GM19328 (cell line): Measurements from ENCODE around the gene CSF1R.
"Not testable (repeated sequence)": the region's sequence is repeated elsewhere in the genome, so short reads cannot be mapped to it uniquely, and the experiment has no call there.

ENCODE experiments used
- ATAC-seq: cut with Tn5 transposase; IDR thresholded peaks from one replicate; pipeline ENCODE4 v1.9.1; 2021; ENCODE audit warnings: mild to moderate bottlenecking, moderate library complexity; ENCODE audit not compliant: unreplicated experiment

The CSF1R gene

GRCh38 chr5:150105928-150106615 lies 19.7 kb upstream of the CSF1R start:
- no peak for ATAC-seq

- no peak for ATAC-seq
These were observed 18.2 kb upstream of the CSF1R start for GRCh38 chr5:150104550-150104870.

- no peak for ATAC-seq
These were observed 17.6 kb upstream of the CSF1R start for GRCh38 chr5:150103678-150104549.

GRCh38 chr5:150101023-150101422 lies 14.7 kb upstream of the CSF1R start:
- ATAC-seq: no peak

- ATAC-seq: no peak
These were observed 10.8 kb upstream of the CSF1R start for GRCh38 chr5:150097152-150097551.

- ATAC-seq: no peak
These were observed 5.9 kb upstream of the CSF1R start for GRCh38 chr5:150092159-150092787.

- ATAC-seq: no peak
These were observed 1.0 kb downstream of the CSF1R start for GRCh38 chr5:150085191-150085912.

- ATAC-seq: not testable (repeated sequence)
These were observed 1.6 kb downstream of the CSF1R start for GRCh38 chr5:150084754-150085153.

GRCh38 chr5:150082889-150083288 lies 3.5 kb downstream of the CSF1R start:
- ATAC-seq: no peak

- peak; percentile 13 for ATAC-seq
These were observed 4.0 kb downstream of the CSF1R start for GRCh38 chr5:150082374-150082773.

- ATAC-seq: peak; percentile 75
These were observed 4.6 kb downstream of the CSF1R start for GRCh38 chr5:150081541-150082283.

GRCh38 chr5:150080696-150081435 lies 5.5 kb downstream of the CSF1R start:
- no peak for ATAC-seq

GRCh38 chr5:150079909-150080461 lies 6.4 kb downstream of the CSF1R start:
- no peak for ATAC-seq

- no peak for ATAC-seq
These were observed 7.3 kb downstream of the CSF1R start for GRCh38 chr5:150078802-150079689.

GRCh38 chr5:150077996-150078801 lies 8.2 kb downstream of the CSF1R start:
- ATAC-seq: no peak

GRCh38 chr5:150077060-150077459 lies 9.3 kb downstream of the CSF1R start:
- no peak for ATAC-seq

- no peak for ATAC-seq
These were observed 10.5 kb downstream of the CSF1R start for GRCh38 chr5:150075806-150076205.

- no peak for ATAC-seq
These were observed 11.1 kb downstream of the CSF1R start for GRCh38 chr5:150075233-150075632.
